Vagina (tissue), 2 donors: ENCODE measurements around the gene SH3YL1.

Experiments
- CTCF ChIP-seq, 3 experiments: fragments of 450-650 bp in 2 of 3; fragments of 200-600 bp in 1 of 3; sonication (generic) in 1 of 3; IDR thresholded peaks; one replicate each; pipeline ENCODE4 v1.5.1; 2017 to 2019; ENCODE audit warnings: antibody characterized with exemption in 3 of 3, mild to moderate bottlenecking in 2 of 3, moderate library complexity in 2 of 3
- POLR2A ChIP-seq, 2 donors: fragments of 450-650 bp; IDR thresholded peaks; one replicate each; pipeline ENCODE4 v1.6.1; 2017; ENCODE audit warnings: antibody characterized with exemption in 2 of 2, mild to moderate bottlenecking in 2 of 2, moderate library complexity in 2 of 2
- POLR2AphosphoS5 ChIP-seq, 2 donors: sonication (generic); formaldehyde crosslinking; IDR thresholded peaks; one replicate each; pipeline ENCODE4 v1.9.0; 2017; ENCODE audit warnings: antibody characterized with exemption in 2 of 2, mild to moderate bottlenecking in 2 of 2, low read depth in 1 of 2; ENCODE audit not compliant: insufficient read depth in 1 of 2

GRCh38 chr2:259789-260331 is 4.0 kb downstream of the SH3YL1 start:
- TF ChIP-seq CTCF (IDR thresholded peaks at IDR 0.05) = no peak
- no peak for TF ChIP-seq POLR2AphosphoS5 (IDR thresholded peaks at IDR 0.05; ENCODE audit: insufficient read depth in 1 of 2, low read depth in 1 of 2)
- TF ChIP-seq POLR2A (IDR thresholded peaks at IDR 0.05) = no peak
